HG03558 (cell line): Measurements from ENCODE around the gene DNAJB6.
A peak's percentile ranks its signal among the peaks of the same experiment; 100 is the strongest.

Experiments
- ATAC-seq: cut with Tn5 transposase; IDR thresholded peaks from one replicate; pipeline ENCODE4 v1.9.1; 2021; ENCODE audit warnings: moderate number of reproducible peaks; ENCODE audit not compliant: unreplicated experiment; ENCODE audit errors: extremely low read depth

The DNAJB6 gene

DNA sequence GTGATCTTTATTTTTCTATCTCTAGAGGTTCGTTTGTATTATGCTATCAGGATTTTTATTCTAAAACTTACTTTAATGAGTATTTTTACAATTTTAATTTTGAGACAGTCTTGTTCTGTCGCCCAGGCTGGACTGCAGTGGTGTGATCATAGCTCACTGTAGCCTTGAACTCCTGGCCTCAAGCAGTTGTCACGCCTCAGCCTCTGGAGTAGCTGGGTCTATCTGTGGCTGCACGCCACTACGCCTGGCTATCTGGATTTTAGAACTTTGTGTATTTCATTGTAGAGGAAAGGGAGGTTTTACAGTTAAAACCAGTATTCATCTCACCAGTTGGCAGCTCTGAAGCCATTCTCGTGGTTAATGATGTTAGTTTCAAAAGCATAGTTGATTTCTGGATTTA, 25.9 kb downstream of the DNAJB6 start:
- no peak for ATAC-seq

DNA sequence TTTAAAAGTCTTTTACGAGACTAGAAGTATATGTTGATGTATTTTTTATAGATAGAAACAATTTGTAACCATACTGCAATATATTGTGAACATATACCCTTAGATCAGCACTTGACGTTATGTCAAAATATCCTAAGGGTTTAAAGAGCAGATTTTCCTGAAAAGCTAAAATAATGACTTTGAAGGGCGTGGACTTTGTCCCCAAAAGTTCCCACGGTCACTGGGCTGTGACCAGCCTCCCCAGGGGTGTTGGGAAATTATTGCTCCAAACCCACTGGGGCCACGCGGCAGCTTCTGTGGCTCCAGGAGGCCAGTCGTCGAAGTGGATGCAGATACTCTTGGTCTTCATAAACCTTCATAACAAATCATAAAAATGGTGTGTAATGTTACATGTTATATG, 29.9 kb downstream of the DNAJB6 start:
- ATAC-seq: no peak

DNA sequence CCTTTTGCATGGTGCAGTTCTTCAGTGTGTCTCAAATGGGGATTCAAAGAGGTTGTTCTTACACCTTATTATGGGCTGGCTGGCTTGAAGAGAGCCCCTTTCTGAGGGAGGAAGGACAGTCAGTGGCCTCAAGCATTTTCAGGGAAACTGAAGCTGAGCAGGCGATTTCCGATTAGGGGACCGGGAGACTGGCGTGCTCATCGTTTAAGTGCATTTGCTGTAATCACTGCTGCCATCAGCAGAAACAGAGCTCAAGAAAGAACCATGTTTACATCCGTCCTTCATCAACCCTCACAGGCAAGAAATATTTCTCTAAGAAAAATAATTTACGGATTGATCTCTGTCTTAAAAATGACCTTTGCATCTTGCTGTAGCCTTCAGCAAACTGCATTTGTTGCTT, 32.2 kb downstream of the DNAJB6 start:
- ATAC-seq: no peak

DNA sequence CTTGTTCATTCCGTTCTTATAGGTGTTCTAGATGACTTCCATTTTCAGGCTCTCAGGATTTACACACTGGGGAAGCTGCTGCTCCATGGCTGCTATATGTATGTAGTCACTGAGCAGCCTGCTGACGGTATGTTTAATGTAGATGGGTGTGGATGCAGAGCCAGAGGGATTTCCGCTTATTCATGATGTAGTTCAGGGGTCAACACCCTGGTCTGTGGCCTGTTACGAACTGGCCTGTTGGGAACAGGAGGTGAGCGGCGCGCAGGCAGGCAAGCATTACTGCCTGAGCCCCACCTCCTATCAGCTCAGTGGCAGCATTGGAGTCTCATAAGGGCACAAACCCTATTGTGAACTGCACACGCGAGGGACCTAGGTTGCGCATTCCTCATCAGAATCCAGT, 33.9 kb downstream of the DNAJB6 start:
- no peak for ATAC-seq

DNA sequence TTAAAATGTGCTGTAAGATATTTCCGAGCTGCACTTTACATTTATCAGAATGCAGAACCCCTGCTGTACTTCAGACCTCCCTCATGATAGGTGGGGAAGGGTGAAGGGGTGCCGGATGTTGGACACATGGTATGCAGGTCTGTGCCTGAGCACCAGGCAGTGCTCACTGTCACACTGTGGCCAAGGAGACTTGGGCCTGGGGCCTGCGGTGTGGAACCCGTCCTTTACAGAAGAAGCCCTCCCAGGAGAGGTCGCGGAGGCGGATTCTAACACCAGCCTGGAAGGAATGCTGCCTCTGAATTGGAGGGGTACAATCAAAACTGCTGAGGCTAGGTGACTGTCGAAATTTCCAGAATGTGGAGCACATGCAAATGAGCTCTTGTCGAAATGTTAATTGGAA, 34.5 kb downstream of the DNAJB6 start:
- no peak for ATAC-seq

DNA sequence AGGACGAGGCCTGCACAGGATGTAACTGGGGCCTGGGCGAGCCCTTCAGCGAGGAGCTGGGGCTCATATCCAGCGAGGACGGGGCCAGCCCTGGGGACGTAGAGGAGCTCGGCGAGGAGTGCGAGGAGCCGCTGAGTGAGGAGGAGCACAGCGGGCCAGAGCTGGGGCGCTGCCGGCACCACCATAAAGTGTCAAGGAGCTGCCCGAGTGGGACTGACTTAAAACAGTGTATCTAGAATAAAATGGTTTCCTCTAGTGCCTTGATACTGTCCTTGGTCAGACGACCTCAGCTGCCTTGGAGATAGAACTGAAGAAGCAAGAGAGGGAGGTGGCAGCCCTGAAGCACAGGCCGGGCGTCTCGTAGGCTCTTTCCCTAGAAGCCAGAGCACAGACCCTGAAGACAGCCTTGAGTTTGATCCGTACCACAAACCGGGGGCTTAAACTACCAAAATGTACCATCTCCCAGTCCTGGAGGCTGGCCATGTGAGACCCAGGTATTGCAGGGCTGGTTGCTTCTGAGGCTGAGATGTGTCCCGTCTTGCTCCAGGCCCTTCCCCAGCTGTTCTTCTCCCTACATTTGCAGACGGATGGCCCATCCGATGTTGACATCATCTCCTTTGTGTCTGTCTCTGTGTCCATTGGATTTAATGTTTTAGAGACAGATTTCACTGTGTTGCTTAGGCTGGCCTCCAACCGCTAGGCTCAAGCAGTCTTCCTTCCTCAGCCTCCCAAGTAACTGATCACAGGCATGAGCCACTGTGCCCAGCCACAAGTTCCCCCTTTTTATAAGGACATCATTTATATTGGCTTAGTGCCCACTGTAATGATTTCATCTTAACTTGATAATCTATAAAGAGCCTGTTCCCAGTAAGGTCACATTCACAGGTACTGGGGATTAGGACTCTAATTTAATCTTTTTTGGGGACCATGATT, 35.8 kb downstream of the DNAJB6 start:
- no peak for ATAC-seq

DNA sequence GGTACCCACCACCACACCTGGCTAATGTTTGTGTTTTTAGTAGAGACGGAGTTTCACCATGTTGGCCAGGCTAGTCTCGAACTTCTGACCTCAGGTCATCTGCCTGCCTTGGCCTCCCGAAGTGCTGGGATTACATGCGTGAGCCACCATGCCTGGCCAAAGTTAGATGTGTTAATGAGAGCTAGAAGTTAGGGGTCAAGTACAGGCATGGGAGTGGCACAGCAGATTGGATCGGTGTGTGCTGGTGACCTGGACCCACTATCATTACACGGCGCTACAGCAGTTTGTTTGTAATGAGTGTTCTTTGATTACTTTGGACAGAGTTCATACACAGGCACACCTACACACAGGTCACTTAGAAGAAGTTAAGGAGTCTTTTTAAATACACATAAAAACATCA, 36.7 kb downstream of the DNAJB6 start:
- ATAC-seq: no peak

DNA sequence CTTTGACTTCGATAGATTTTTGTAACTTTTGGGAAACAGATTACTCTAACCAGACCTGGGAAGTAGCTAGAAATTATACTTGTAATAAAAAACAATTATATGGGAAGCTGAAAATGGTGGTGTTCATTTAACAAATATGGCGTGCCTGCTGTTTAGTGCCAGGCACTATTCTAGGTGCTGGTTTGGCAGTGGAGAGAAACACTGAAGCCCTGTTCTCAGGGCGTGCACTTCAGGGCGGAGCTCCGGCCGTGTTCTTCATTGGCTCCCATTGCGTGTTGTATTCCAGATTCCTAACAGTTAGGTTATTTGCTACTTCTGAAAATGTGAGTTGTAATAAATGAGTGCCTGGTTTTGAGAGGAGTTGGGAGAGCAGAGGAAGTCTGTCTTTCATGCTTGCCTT, 38.6 kb downstream of the DNAJB6 start:
- ATAC-seq: no peak

DNA sequence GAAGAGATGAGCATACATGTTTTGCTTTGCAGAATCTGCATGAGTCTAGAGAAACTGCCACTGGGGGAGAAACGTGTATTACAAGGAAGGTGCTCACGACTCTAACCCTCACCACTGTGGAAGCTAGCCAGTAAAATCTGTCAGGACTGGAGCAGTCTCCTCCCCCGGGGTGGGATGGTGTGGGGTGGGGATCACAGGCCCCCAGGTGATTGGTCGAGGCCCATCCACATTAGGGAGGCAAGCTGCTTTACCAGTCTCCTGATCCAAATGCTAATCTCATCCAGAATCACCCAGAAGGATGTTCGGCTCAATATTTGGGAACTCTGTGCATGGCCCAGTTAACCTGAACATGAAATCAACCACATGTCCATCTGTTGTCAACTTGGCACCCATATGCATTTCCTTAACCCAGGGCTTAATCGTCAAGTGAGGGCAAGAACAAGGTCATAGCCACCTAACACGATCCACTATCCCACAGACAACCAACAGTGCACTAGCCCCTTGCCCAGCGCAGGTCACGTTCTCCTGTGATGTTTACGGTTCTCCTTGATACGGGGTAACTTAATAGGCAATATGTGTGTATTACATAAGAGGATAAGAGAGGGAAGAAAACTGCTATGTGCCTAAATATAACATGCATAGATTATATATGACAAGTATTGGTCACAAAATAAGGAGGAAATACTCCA, 40.8 kb downstream of the DNAJB6 start:
- ATAC-seq: no peak

DNA sequence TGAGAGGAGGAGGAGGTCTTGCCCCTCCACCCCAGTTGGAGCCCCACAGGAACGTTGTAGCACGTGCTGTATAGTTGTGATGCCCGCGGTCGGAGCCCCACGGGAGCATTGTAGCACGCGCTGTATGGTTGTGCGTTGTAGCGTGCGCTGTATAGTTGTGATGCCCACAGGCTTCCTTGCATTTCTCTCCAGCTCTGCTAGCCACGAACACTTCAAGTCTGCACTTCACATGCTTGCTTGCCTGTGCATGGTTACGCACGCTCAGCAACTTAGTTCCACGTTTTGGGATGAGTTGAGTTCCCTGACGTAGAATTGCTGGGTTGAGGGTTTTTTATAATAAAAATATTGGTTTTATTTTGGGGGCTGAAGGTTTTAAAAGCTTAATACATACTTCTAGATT, 41.6 kb downstream of the DNAJB6 start:
- ATAC-seq: no peak

DNA sequence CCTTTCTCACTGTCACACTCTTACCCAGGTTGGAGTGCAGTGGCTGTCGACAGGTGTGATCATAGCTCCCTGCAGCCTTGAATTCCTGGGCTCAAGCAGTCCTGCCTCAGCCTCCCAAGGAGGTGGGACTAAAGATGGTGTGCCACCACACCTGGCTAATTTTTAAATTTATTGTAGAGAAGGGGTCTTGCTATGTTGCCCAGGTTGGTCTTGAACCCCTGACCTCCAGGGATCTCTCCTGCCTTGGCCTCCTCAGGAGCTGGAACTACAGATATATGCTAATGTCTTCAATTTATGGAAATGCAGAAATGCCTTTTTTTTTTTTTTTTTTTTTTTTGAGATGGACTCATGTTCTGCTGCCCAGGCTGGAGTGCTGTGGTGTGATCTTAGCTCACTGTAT, 42.7 kb downstream of the DNAJB6 start:
- no peak for ATAC-seq

DNA sequence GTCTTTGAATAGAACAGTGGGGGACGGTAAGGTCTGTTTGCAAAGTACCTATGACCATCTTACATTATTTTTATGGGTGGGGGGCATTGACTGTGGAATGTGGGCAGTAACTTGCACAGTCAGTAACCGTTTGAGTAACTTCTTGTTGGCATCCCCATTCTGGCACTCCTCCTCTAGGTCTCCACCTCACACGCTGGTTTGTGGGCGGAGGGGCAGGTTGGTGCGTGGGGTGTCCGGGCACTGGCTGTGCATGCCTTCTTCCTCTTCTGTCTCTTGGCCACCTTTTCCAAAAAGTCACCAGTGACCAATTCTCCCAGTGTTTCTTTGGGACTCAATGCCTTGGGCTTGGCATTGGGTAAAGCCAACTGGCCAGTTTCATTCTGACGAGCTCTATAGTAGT, 43.6 kb downstream of the DNAJB6 start:
- ATAC-seq: no peak

DNA sequence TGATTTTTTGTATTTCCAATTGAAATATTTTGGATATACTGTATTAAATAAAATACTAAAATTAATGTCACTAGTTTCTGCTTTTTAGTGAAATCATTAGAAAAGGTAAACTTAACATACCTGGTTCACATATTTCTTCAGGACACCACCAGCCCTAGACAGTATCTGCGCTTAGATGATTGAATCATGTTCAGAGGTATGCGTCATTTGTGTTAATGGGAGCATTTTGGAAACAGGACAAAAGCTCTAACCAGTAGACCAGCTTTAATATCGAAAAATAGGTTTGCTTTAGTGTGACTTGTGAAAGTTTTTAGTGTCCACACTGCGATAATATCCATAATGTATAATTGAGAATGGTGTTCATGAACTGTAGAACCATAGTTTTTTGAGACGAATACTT, 47.1 kb downstream of the DNAJB6 start:
- ATAC-seq: no peak

DNA sequence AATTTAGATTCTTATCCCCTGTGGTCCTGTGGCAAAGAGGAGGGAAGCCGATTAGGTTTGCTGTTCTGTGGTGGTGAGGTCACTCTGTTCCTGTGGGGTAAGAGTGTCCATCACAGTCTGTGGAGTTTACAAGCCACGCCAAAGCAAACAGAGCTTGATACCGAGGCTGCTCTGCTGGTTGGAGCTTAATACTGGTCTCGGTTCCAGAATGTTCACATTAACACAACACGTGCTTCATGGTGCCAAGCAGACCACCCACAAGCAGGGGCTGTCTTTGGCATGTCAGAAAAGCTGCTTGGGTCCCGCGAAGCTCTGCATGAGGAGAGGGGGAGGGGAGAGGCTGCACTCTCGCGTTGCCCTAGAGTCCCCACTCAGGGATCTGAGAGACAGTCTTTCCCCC, 47.5 kb downstream of the DNAJB6 start:
- ATAC-seq: no peak

DNA sequence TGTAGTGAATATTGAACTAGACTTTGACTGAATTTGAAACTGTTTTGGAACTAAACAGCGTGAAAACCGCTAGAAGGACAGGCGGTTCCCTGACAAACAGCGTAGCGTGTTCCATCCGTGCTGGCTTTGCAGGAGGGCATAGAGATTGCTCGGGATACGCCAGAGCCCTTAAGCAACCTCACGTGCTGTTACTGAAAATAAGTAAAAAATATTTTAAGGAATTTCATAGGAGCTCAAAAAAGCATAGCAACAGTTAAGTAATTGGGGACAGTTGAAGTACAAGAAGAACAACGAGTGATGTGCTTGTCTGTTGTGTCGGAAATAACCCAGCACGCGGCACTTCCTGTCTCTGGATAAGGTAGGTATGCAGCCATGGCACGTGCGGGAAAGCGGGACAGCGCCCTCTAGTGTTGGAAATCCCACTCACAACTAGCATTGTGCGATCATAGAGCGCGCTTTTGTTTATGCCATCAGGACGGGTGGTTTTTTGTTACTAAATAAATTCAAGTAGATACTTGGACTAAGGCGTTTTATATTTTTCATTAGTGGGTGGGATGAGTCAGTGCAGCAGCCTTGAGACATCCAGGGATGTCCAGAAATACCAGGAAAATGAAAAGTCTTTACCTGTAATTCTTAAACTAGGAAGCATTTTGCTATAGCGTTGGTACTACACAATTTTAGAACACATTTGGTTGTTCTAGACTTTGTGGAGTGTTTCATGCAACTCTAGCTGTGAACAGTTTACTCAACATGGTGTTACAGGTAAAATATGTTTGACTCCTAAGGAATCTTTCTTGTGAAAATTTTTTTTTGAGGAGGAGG, 50.4 kb downstream of the DNAJB6 start:
- peak; percentile 84 for ATAC-seq

DNA sequence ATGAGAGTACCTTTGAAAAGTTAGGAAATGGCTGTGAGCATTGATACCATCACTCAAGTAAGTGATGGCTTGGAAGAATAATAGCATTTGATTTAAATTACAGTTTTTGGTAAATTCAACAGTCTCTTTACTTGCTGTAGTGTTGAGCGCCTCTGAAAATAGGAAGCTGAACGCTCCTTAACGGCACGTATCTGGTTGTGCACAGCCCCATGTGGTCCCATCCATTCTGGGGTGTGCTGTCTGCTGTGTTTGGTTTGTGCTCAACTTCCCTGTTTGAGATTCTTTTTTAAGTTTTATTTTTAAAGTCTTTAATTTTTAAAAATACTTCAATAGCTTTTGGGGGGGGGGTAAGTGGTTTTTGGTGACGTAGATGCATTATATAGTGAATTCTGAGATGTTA, 51.5 kb downstream of the DNAJB6 start:
- no peak for ATAC-seq

DNA sequence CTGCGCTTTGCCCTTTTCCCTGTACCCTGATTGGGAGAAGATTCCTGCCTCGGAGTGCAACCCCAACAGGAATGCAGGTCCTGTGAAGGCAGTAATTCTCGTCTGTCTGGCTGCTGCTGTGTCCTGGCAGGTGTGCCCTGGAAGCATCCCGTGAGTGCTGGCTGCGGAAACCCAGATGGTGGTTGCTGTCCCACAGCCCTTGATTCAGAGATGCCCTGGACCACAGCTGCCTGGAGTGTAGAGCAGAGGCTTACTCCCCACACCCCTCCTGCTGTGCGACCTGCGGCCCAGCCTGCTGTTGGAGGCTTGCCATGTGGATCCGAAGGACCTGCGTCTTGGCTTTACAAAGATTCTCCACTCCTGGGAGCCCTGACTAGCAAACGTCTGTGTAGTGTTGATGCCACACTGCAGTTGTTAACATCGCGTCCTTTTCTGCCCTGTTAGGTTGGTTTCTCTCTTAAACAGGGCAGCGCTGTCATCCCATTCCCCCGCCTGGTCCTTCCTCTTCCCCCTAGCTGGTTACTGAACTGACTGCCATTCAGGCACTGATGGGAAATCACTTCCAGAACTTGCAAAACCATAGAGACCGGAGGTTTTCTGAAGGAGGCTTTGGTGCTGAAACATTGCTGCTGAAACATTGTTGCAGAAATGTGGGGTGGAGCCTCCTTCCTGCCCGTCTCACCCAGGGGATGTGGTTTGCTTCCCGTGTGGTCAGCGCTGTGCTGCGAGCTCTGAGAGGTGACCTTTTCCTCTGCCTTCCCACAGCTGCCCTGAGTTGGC, 53.3 kb downstream of the DNAJB6 start:
- no peak for ATAC-seq

DNA sequence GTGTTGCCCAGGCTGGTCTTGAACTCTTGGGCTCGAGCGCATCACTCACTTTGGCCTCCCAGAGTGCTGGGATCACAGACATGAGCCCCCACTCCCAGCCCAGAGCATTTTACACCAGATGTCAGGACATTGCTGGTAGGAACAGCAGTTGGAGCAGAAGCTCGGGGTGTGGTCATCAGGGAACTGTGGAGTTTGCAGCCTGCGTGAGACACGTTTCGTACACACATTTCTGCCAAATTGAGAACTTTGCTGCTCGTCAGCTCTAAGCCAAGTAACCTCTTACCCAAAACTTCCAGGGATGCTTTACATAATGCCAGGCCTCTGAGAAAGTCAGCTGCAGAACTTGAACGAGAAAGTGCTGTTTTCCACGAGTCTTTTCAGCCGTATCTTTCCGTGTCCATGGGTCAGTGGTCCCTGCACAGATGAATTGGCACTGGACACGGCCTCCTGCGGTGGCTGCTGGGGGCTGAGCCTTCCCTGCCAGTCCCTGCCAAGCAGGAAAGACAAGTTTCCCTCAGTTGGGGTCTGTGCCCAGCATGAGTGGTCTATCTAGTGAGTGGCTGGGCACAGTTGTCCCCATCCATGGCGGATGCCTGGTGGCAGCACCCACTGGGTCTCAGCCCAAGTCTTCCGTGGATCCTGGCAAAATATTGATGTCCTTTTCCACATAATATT, 54.4 kb downstream of the DNAJB6 start:
- no peak for ATAC-seq

DNA sequence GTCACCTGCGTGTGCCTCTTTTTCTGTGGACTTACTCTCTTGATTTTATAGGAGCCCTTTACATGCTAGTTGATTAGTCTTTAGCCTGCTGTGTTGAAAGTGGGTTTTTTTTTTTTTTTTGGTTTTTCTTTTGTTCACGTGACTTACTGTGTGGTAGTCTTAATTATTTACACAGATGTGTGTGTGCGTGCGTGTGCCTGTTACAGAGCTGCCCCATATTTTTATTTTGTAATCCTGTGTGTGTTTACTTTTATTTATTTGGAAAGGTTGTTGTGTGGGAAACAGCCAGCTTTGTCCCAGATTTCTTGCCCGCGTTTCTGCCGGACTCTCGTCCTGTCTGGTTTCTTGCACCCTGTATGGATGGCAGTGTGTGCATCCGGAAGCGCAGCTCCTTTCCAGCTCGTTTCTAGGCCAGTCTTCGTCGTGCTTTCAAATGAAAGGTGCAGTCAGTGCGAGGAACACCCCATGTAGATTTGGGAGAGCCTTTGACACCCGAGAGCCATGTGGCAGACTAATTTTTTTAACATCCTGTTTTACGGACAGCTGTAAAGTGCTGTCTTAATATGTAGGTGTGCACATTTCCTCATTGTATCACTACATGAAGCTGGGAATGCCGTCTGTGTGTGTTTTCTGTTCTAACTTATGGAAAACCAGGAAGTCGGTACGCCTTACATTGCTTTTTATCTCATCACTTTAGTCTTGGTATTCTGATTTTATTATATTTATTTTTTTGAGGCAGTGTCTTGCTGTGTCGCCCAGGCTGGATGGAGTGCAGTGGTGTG, 55.6 kb downstream of the DNAJB6 start:
- no peak for ATAC-seq
